B cell (primary cell): Measurements from ENCODE around the gene RCSD1.

ENCODE experiments used
- CTCF ChIP-seq: fragments of 200-600 bp; IDR thresholded peaks from one replicate; pipeline ENCODE4 v1.8.0; 2022; ENCODE audit warnings: antibody characterized with exemption, mild to moderate bottlenecking
- EZH2 ChIP-seq: IDR thresholded peaks from 2 replicates; pipeline ENCODE4 v1.6.1; 2012; ENCODE audit warnings: borderline replicate concordance, low read depth, mild to moderate bottlenecking, moderate library complexity, low read length; ENCODE audit not compliant: insufficient read depth, poor library complexity, severe bottlenecking

DNA sequence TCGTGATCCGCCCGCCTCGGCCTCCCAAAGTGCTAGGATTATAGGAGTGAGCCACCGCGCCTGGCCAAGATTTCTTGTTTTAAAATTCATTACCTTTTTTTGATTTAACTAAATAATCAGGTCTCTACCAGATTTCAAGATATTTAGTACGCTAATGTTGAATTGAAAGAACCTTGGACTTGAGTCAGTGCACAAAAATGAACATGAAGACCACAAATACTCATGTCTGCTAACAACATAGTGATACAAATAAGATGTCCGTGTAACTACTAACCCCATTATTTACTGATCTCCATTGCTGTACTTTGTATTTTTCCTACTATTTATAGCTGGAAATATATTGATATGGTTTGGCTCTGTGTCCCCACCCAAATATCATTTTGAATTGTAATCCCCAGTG lies 108.1 kb downstream of the RCSD1 start:
- TF ChIP-seq CTCF (no peak), EZH2 (no peak)
